ENCODE results near the gene SSH3.

SSH3 gene

DNA sequence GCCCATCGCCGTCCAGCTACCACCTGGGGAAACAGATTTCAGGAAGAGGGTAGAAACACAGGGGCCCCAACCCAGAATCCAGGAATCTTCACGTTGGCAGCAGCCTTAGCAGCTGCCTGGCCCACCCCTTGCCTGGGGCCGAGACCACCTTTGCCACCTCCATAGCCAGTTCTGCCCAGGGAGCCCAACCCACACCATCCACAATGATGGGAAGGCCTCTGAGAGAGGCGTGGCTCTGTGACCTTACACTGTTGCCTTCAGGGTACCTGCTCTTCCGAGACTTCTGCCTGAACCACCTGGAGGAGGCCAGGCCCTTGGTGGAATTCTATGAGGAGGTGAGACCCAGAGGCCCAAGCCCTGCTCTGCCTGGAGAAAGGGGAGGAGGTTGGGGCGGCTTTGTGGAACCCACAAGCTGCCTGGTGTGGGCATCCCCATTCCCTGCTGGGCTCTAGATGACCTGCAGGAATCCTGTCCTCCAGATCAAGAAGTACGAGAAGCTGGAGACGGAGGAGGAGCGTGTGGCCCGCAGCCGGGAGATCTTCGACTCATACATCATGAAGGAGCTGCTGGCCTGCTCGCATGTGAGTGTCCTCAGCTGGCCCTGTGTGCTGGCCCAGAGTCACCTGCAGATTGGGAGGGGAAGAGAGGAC is 24.3 kb upstream of the SSH3 start:
- no peak for DNase-seq (ENCODE audit: low read depth in 2 of 3, low spot score in 1 of 3)

DNA sequence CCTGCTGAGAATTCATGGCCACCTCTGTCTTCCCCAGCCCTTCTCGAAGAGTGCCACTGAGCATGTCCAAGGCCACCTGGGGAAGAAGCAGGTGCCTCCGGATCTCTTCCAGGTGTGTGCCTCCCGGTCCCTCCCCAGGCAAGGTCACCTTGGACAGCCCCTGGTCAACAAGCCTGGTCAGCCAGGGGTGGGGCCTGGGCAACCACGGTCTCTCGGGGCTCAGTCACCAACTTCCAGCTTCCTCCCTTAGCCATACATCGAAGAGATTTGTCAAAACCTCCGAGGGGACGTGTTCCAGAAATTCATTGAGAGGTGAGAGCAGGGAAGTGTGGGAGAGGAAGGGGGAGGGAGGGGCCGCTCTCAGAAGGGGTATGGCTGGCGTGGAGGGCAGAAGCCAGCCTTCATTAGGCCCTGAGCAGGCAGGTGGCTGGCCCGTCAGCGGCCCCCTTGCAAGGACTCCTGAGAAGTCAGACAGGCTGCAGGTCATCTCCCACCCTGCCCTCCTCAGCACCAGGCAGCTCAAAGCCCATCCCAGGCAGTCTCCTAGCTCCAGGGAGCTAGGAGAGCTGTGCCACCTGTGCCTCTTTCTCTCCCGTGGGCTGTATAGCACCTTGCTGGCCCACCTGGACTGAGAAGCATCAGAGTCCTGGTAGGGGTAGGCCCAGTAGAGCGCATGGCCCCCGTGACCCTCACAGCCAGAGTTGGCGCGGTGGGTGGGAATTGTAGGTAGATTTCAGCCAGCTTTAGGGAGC is 23.6 kb upstream of the SSH3 start:
- no peak for DNase-seq (ENCODE audit: low read depth in 2 of 3, low spot score in 1 of 3)

DNA sequence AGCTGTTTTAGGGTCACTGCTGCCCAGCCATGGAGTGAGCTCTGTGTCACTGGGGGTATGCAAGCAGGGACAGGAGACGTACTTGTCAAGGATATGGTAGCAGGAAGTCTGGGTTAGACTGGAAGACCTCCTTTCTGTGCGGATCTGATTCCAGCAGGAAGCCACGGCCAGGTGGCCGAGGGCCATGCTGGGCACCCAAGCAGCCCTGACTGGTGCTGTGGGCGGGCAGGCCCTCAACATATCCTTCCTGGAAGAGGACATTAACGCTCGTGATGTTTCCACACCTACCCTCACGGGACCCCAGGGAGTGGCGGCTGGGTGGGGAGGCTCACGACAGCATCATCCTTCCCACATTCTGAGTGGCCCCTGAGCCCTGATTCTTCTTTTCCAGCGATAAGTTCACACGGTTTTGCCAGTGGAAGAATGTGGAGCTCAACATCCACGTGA is 23.0 kb upstream of the SSH3 start:
- DNase-seq (ENCODE audit: low read depth in 2 of 3, low spot score in 1 of 3) = no peak

DNA sequence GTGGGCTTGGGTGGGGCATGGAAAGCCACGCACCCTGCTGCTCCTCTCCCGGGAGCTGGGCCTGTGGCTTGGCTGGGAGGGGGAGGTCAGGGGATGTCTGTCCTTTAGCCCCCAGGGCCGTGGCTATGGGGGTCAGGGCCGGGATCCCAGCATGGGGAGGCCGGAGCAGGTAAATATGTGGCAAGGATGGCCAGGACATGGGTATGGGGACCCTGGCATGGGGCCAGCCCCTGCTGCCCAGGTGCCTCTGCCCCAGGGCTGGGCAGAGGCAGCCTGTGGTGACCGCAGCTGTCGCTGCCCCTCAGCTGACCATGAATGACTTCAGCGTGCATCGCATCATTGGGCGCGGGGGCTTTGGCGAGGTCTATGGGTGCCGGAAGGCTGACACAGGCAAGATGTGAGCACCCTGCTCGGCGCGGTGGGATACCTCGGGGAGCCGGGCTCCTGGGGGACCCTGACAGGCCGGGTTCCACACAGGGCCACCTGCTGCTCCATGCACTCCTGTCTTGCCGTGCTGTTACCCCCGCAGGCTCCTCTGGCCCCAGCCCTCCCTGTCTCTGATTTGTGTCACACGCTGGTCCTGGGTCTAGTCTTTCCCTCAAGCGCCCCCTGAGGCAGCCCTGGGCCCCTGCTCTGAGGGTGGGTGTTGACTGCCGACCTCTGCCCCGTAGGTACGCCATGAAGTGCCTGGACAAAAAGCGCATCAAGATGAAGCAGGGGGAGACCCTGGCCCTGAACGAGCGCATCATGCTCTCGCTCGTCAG is 22.4 kb upstream of the SSH3 start:
- DNase-seq (ENCODE audit: low read depth in 2 of 3, low spot score in 1 of 3) = no peak

DNA sequence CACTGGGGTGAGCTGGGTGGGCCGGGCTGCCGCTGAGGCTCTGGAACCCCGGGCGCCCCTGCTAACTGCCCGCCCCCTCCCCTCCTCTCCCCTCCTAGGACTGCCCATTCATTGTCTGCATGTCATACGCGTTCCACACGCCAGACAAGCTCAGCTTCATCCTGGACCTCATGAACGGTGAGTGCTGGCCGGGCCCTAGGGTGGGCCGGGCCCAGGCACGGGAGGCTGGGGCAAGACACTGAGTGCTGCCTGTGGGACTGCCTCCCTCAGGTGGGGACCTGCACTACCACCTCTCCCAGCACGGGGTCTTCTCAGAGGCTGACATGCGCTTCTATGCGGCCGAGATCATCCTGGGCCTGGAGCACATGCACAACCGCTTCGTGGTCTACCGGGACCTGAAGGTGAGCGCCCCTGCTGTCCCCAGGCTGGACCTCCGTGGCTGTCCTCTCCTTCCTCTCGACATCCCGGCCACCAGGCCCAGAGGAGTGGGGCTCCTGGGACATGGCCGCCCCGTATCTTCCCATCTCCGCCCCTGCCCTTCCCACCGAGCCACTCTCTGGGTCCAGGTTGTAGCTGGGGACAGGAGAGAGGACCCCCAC is 21.7 kb upstream of the SSH3 start:
- no peak for DNase-seq (ENCODE audit: low read depth in 2 of 3, low spot score in 1 of 3)

DNA sequence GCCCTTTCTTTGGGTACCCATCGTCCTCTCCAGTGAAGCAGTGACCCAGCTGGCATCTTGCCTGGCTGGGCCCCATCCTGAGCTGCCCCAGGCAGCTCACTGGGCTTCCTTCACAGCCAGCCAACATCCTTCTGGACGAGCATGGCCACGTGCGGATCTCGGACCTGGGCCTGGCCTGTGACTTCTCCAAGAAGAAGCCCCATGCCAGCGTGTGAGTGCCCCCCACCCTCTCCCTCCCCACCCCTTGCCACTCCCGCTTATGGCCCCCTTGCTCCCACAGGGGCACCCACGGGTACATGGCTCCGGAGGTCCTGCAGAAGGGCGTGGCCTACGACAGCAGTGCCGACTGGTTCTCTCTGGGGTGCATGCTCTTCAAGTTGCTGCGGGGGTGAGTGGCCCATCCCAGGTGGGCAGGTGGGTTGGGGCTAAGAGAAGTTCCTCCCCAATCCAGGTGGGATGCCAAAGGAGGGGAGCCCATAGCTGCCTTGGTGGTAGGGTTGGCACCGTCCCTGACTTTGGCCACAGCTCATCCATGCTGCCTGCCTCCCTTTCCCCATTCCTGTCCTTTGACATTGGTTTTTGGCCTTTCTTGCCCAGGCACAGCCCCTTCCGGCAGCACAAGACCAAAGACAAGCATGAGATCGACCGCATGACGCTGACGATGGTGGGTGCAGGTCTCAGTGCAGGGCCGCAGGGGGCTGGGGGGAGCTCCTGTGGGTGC is 21.0 kb upstream of the SSH3 start:
- DNase-seq (ENCODE audit: low read depth in 2 of 3, low spot score in 1 of 3) = no peak

DNA sequence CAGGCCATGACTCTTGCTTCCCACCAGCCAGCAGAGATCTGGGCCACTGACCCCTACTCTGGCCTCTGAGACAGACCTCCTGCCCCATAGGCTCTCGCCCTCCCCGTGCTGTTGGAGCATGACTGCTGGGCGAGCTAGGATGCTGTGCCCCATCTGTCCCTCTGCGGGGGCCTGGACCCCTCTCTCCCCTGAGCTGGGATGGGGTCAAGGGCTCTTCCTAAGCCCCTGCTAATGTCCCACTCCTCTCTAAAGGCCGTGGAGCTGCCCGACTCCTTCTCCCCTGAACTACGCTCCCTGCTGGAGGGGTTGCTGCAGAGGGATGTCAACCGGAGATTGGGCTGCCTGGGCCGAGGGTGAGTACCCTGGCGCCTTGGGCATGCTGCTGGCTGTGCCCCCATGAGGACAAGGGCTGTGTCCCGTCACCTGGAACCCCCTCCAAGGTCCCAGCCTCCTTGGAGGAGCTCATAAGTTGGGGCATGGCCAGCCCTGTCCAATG is 20.4 kb upstream of the SSH3 start:
- DNase-seq (ENCODE audit: low read depth in 2 of 3, low spot score in 1 of 3) = no peak

DNA sequence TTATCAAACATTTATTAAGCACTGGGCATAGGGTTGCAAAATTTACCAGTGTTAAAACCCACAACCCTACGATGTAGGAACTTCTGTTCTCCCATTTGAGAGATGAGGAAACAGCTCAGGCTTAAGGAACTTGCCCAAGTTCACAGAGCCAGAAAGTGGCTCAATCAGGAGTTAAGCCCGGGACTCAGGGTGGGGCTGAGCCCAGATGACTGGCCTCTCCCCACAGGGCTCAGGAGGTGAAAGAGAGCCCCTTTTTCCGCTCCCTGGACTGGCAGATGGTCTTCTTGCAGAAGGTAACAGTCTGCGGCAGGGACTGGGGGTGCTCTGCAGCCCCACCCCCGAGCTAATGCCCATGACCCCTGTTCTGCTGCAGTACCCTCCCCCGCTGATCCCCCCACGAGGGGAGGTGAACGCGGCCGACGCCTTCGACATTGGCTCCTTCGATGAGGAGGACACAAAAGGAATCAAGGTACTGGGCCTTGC is 19.8 kb upstream of the SSH3 start:
- no peak for DNase-seq (ENCODE audit: low read depth in 2 of 3, low spot score in 1 of 3)

DNA sequence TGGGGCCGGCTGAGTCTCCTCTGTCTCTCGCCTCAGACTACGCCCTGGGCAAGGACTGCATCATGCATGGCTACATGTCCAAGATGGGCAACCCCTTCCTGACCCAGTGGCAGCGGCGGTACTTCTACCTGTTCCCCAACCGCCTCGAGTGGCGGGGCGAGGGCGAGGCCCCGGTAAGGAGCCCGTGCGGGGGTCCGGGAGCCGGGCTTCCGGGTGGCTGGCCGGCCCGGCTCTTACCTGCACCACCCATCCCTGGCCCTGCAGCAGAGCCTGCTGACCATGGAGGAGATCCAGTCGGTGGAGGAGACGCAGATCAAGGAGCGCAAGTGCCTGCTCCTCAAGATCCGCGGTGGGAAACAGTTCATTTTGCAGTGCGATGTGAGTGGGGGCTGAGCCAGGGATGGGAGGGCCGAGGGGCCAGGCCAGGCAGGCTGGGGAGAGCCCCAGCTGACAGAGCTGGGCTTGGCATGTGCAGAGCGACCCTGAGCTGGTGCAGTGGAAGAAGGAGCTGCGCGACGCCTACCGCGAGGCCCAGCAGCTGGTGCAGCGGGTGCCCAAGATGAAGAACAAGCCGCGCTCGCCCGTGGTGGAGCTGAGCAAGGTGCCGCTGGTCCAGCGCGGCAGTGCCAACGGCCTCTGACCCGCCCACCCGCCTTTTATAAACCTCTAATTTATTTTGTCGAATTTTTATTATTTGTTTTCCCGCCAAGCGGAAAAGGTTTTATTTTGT is 18.4 kb upstream of the SSH3 start:
- DNase-seq (ENCODE audit: low read depth in 2 of 3, low spot score in 1 of 3) = no peak

DNA sequence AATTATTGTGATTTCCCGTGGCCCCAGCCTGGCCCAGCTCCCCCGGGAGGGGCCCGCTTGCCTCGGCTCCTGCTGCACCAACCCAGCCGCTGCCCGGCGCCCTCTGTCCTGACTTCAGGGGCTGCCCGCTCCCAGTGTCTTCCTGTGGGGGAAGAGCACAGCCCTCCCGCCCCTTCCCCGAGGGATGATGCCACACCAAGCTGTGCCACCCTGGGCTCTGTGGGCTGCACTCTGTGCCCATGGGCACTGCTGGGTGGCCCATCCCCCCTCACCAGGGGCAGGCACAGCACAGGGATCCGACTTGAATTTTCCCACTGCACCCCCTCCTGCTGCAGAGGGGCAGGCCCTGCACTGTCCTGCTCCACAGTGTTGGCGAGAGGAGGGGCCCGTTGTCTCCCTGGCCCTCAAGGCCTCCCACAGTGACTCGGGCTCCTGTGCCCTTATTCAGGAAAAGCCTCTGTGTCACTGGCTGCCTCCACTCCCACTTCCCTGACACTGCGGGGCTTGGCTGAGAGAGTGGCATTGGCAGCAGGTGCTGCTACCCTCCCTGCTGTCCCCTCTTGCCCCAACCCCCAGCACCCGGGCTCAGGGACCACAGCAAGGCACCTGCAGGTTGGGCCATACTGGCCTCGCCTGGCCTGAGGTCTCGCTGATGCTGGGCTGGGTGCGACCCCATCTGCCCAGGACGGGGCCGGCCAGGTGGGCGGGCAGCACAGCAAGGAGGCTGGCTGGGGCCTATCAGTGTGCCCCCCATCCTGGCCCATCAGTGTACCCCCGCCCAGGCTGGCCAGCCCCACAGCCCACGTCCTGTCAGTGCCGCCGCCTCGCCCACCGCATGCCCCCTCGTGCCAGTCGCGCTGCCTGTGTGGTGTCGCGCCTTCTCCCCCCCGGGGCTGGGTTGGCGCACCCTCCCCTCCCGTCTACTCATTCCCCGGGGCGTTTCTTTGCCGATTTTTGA is 17.5 kb upstream of the SSH3 start:
- DNase-seq (ENCODE audit: low read depth in 2 of 3, low spot score in 1 of 3) = no peak

DNA sequence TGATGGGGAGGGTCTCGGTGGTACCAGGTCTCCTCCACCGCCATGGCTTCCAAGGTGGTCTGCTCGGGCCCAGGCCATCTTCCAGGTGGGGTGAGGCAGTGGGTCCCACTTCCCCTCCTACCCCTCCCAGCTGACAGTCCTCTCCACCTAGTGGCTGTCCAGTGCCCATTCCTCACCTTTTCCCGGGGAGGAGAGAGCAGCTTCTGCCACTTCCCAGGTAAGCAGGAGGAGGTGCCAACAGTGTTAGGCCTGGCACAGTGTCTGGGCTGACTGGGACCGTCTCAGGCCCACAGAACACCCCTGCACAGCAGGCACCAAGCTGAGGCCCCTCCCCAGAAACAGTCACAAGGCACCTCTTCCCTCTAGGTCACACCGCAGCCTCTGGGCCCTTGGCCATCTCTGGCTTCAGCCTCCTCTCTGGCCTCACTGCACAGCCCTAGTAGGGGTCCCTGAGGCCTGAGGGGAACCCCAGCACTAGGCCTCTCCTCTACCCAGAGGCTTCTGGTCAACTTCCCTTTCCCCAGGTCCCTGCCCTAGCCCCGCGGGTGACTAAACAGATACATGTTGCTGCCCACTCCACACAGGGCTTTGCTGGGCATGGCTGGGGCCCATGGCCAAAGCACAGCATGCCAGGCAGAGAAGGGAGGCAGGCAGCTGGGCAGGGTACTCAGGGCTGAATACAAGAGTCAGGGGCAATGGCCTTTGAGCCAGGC is 16.6 kb upstream of the SSH3 start:
- DNase-seq (ENCODE audit: low read depth in 2 of 3, low spot score in 1 of 3) = no peak

DNA sequence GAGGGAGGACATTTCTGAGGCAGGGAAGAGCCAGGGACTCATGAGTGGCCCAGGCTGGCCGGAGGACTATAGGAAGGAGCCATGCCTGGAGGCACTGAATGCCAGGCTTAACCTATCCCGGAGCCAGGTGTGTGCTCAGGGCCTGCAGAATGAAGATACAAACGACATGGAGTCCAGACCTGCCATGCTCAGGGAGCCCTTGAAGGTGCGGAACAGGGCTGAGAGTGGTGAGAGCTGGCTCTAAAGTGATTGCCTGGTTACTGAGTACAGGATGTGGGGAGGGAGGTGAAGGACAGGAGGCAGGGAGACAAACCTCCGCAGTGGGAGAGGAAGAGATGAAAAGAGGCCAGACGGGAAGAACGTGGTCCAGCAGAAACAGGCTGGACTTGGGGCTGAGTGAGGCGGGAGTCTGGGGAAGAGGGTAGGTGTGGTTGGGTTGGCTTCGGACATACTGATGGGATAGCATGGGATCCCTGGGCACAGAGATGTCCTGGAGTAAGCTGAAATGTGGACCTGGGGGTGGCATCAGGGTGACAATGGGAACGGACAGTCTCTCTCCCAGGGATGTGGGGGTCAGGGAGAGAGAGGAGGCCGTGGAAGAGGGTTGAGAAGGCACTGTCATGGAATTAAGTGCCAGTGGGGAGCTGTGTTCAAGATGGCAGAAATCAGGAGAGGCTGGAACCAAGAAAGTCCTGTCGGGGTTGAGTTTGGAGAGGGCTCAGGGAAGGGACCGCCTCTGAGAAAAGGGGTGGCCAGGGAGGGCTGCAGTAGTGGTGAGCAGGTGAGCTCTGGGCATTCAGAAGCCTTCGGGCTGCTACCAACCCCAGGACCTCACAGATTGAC is 15.8 kb upstream of the SSH3 start:
- DNase-seq (ENCODE audit: low read depth in 2 of 3, low spot score in 1 of 3) = no peak

DNA sequence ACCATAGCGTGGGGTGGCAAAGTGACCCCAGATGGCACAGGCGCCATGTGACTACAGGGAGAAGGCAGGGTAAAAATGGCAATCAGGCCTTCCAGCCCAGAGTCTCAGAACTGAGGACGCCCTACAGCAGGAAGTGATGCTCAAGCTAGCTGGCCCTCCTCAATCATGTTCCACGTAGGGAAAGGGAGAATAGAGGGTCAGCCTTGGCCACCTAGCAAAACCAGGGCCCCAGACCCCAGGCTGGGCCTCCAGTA is 15.2 kb upstream of the SSH3 start:
- DNase-seq (ENCODE audit: low read depth in 2 of 3, low spot score in 1 of 3) = no peak

DNA sequence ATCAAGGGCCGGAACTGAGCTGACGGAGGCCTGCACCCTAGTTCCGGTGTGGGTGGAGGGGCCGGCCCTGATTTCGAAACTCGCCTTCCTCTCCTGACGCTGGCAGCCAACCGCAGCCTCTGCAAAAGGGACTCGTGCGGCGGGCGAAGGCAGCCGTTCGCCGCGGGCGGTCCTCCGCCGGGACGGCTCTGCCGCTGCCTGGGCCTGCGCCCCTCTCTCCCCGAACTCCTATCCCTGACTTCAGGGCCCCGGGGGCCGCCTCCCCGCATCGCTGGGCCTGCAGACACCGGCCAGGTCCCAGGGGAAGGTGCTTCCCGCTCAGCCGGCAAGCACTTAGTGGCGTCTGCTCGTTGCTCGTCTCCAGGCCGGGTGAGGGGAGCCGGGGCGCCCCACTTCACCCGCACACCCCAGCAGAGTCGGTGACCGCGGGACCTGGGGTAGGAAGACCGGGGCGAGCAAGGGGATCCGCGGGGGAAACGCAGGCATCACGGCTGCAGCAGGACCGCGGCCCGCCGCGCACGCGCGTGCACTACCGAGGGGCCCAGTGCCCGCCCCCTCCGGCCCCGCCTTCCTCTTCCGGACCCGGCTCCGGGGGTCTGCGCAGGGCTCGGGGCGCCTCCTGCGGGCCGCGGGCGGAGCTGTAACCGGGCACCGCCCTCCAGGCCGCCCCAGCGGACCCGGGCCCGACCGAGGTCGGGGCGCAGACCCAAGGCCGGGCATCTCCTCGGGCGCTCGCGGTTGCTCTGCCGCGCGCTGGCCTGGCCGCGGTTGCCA is 14.7 kb upstream of the SSH3 start:
- DNase-seq (ENCODE audit: low read depth in 2 of 3, low spot score in 1 of 3) = peak; percentile 83 to 85 (median 84)

DNA sequence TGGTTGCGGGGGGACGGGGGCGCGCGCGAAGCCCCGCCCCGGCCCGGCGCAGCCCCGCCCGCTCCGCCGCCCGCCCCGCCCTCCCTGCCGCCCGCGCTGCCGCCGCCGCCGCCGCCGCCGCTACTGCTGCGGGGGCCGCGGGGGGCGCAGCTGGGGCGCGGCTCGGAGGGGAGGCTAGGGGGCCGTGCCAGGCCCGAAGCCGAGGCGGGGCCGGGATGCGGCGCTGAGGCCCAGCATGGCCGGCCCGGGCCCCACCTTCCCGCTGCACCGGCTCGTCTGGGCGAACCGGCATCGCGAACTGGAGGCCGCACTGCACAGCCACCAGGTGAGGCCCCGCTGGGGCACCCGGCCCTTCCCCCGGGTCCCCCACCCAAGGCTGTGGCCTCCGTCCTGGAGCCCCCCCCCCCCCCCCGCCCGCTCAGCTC is 14.1 kb upstream of the SSH3 start, which contains the start of gene ANKRD13D:
TSS of gene ANKRD13D (plus strand) at position 78 of the 425 bp plus-strand sequence. CDS start at position 236, 158 bp downstream.
- no peak for DNase-seq (ENCODE audit: low read depth in 2 of 3, low spot score in 1 of 3)

DNA sequence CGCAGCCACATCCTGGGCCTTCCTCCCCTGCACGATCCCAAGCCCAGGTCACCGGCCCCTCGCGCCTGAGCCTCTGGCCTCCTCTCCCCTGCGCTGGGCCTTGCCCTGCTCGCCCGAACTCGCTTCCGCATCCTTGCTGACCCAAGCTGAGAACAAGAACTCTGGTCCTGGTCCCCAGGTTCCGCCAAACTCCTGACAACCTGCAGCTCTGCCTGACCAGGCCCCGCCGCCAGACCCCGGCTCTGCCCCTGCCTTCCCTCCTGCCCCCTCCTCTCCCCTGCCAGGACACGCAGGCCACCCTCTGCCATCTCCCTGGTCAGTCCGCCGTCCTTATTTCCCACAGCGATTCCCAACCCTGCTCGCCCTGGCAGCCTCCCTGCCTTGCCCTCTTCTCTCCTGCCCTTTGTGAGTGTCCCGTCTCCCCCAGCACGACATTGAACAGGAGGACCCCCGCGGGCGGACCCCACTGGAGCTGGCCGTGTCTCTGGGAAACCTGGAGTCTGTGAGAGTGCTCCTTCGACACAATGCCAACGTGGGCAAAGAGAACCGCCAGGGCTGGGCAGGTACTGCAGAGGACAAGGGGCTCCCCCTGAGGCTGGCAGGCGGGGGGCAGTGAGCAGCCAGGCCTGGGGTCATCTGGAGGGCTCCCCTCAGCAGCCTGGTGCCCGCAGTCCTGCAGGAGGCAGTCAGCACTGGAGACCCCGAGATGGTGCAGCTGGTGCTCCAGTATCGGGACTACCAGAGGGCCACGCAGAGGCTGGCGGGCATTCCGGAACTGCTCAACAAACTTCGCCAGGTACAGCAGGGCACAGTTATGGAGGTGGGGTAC is 13.5 kb upstream of the SSH3 start:
- no peak for DNase-seq (ENCODE audit: low read depth in 2 of 3, low spot score in 1 of 3)
